Measurements from ENCODE around the gene METRN.

METRN gene

GRCh38 chr16:761625-762513 is 47.0 kb downstream of the METRN start:
- no peak for DNase-seq

- DNase-seq = no peak
These were observed 47.8 kb downstream of the METRN start for GRCh38 chr16:762595-763268.

DNA sequence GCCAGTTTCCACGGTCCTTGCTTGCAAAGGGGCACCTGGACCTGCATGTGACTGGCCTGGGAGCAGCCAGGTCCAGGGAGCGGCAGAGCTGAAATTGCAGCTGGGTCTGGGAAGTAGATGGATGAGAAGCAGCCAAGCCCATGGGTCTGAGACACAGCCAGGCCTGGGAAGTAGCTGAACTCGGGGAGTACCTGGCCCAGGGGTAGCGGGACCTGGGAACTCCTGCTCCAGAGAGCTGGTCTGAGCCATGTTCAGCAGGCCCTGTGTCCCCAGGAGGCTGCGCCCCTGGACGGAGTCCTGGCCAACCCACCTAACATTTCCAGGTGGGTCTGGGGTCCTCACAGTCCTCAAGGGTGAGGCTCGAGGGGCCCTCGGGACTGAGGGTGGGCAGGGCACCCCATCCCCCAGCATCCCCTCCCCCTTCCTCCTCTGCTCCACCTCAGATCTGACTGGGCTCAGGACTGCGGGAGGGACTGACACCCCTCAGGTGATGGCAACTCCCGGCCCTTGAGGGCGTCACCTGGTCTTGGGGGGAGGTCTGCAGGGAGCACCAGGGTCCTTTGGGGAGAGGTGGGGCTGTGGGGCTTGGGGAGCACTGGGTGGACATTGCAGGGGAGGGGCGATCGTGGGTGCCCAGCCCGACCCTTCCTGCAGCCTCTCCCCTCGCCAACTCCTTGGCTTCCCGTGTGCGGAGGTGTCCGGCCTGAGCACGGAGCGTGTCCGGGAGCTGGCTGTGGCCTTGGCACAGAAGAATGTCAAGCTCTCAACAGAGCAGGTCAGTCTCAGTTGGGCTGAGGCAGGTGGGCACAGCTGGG is 48.7 kb downstream of the METRN start:
- DNase-seq = no peak

DNA sequence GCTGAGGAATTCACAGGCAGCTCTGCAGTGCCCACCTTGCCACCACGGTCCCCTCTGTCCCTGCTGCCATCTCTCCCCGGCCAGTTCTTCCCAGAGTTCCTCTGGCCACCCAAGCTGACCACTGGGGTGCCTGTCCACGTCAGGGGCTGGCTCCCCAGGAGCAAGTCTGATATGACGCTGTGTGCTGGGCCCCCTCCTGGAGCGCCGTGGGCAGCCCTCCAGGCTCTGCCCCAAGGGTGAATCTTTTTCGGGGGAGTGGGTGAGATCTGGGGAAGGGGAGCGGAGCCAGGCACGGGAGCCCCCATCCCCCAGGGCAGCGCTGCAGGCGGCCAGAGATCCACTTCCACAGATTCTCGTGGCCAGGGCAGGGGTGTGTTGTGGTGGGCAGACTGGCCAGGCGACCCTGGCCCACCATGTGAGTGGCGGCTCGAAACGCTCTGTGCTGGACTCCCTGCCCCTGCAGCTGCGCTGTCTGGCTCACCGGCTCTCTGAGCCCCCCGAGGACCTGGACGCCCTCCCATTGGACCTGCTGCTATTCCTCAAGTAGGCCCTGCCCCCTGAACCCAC is 49.3 kb downstream of the METRN start:
- DNase-seq = no peak

DNA sequence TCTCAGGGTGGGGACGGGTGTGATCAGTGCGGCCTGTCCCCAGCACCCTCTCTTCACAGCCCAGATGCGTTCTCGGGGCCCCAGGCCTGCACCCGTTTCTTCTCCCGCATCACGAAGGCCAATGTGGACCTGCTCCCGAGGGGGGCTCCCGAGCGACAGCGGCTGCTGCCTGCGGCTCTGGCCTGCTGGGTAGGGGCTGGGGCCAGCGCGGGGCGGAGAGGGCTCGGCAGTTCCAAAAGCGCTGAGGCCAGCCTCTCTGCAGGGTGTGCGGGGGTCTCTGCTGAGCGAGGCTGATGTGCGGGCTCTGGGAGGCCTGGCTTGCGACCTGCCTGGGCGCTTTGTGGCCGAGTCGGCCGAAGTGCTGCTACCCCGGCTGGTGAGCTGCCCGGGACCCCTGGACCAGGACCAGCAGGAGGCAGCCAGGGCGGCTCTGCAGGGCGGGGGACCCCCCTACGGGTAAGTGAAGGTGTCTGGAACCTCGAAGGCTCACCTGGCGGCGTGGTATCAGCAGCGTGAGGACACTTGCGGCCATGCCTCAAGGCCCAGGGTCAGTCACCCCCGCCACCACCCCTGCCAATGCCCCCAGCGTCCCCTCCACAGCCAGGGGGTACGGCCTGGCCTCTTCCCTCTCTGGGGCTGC is 50.0 kb downstream of the METRN start:
- DNase-seq = no peak

DNA sequence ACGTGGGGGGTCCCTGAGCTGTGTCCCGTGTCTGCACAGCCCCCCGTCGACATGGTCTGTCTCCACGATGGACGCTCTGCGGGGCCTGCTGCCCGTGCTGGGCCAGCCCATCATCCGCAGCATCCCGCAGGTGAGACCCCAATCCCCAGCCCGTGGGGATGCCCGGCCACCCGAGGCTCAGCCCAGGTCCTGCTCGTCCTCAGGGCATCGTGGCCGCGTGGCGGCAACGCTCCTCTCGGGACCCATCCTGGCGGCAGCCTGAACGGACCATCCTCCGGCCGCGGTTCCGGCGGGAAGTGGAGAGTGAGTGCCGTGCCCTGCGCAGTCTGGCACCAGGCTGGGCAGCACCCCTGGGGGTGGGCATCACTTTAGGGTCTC is 50.6 kb downstream of the METRN start:
- DNase-seq = no peak

DNA sequence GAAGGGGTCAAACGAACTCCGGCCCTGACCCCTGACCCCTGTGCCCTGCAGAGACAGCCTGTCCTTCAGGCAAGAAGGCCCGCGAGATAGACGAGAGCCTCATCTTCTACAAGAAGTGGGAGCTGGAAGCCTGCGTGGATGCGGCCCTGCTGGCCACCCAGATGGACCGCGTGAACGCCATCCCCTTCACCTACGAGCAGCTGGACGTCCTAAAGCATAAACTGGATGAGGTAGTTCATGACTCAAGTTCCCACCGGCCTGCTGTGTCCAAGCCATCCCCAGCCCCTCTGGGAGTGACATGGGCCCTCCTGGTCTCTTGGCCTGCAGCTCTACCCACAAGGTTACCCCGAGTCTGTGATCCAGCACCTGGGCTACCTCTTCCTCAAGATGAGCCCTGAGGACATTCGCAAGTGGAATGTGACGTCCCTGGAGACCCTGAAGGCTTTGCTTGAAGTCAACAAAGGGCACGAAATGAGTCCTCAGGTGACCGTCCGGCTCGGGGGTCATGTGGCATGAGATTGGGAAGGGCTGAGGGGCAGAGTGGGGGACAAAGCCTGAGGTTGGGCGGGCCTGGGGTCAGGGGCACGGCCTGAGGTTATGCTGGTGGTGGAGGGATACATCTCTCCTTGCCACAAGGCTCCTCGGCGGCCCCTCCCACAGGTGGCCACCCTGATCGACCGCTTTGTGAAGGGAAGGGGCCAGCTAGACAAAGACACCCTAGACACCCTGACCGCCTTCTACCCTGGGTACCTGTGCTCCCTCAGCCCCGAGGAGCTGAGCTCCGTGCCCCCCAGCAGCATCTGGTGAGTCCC is 51.3 kb downstream of the METRN start:
- no peak for DNase-seq

GRCh38 chr16:766820-767640 is 52.1 kb downstream of the METRN start:
- no peak for DNase-seq

DNA sequence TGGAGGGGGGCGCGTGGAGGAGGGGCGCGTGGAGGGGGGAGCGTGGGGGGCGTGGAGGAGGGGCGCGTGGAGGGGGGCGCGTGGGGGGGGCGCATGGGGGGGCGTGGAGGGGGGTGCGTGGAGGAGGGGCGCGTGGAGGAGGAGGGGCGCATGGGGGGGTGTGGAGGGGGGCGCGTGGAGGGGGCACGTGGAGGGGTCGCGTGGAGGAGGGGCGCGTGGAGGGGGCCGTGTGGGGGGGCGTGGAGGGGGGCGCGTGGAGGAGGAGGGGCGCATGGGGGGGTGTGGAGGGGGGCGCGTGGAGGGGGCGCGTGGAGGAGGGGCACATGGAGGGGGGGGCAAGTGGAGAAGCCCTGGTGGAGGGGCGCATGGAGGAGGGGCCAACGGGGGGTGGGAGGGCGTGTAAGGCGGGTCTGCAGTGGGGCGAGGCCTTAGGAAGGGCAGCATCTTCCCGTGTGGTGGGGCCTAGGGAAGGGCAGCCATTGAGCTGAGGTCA is 52.9 kb downstream of the METRN start:
- DNase-seq = no peak

DNA sequence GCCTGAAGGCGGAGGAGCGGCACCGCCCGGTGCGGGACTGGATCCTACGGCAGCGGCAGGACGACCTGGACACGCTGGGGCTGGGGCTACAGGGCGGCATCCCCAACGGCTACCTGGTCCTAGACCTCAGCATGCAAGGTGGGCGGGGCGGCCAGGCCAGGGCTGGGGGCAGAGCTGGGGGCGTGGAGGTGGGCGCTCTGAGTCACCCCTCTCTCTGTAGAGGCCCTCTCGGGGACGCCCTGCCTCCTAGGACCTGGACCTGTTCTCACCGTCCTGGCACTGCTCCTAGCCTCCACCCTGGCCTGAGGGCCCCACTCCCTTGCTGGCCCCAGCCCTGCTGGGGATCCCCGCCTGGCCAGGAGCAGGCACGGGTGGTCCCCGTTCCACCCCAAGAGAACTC is 53.5 kb downstream of the METRN start:
- DNase-seq = no peak

All from activated CD4-positive, alpha-beta T cell treated with anti-CD3 and anti-CD28 coated beads, Interleukin-2, amount 50 U/mL, for 16 hours (primary cell).